Small intestine (tissue), 7 donors: Measurements from ENCODE around the gene RAB21. TPM values are rescaled to one million over a fixed set of nuclear protein-coding genes. Genes with fewer than 3 reads are reported as not detected.
"Not testable (repeated sequence)": the region's sequence is repeated elsewhere in the genome, so short reads cannot be mapped to it uniquely, and the experiment has no call there.

Source experiments
- DNase-seq, 2 donors: peaks; one replicate each; pipeline versions ENCODE4 v3.0.0 to v3.0.0-alpha.2; 2013
- FAIRE-seq: peaks from 2 replicates; lab custom pipeline; 2012; peaks lifted over from hg19 to GRCh38; lab: Jason Lieb, UNC
- H3K27ac ChIP-seq, 3 donors: one replicate each; pipeline ENCODE4 v1.5.1; 2013; ENCODE audit warnings: low read length in 2 of 3, mild to moderate bottlenecking in 2 of 3, control low read depth in 1 of 3, inconsistent platforms in 1 of 3, low read depth in 1 of 3, moderate library complexity in 1 of 3
- H3K27me3 ChIP-seq, 3 donors: one replicate each; pipeline ENCODE4 v1.6.1; 2013; ENCODE audit warnings: low read length in 3 of 3, inconsistent platforms in 1 of 3; ENCODE audit not compliant: control insufficient read depth in 3 of 3, insufficient read depth in 3 of 3
- H3K36me3 ChIP-seq, 3 donors: one replicate each; pipeline ENCODE4 v1.6.1; 2013; ENCODE audit warnings: low read length in 3 of 3, inconsistent platforms in 1 of 3, low read depth in 1 of 3, mild to moderate bottlenecking in 1 of 3, moderate library complexity in 1 of 3; ENCODE audit not compliant: control insufficient read depth in 3 of 3, insufficient read depth in 2 of 3
- H3K4me1 ChIP-seq, 3 donors: one replicate each; pipeline ENCODE4 v1.6.1; 2013; ENCODE audit warnings: low read length in 2 of 3, inconsistent platforms in 1 of 3, low read depth in 1 of 3, mild to moderate bottlenecking in 1 of 3, moderate library complexity in 1 of 3; ENCODE audit not compliant: control insufficient read depth in 3 of 3, insufficient read depth in 2 of 3
- H3K4me3 ChIP-seq, 3 donors: one replicate each; pipeline ENCODE4 v1.5.1; 2013; ENCODE audit warnings: low read length in 3 of 3, control low read depth in 1 of 3, inconsistent platforms in 1 of 3, low read depth in 1 of 3, mild to moderate bottlenecking in 1 of 3, moderate library complexity in 1 of 3
- H3K9me3 ChIP-seq, 2 donors: one replicate each; pipeline ENCODE4 v1.6.1; 2013; ENCODE audit warnings: low read depth in 1 of 2, low read length in 1 of 2; ENCODE audit not compliant: control insufficient read depth in 2 of 2, insufficient read depth in 1 of 2
- WGBS, 3 donors: extraction: QIAGEN DNeasy Blood & Tissue Kit; methylation state at CpG; one replicate each; pipeline ENCODE4 v1.1.7; 2013; 5-methylcytosine and 5-hydroxymethylcytosine counted together
- polyA plus RNA-seq, 4 donors: library from polyadenylated mRNA; stranded (reverse) in 3 of 4; unstranded in 1 of 4; fragments of 200-250 nt in 3 of 4; fragments of 120-200 nt in 1 of 4; gene quantifications; one replicate each; pipeline versions ENCODE4 v1.2.1 to v1.2.3, GENCODE V29; 2013
- donor health status: healthy with polysubstance abuse.
- donor health status: control.
- donor health status: control.
- donor health status: Bipolar disorder and iron deficiency.
- donor health status: healthy.

The RAB21 gene
- polyA plus RNA-seq, 4 donors: 15.4 to 55.7 (median 20.4) TPM

DNA sequence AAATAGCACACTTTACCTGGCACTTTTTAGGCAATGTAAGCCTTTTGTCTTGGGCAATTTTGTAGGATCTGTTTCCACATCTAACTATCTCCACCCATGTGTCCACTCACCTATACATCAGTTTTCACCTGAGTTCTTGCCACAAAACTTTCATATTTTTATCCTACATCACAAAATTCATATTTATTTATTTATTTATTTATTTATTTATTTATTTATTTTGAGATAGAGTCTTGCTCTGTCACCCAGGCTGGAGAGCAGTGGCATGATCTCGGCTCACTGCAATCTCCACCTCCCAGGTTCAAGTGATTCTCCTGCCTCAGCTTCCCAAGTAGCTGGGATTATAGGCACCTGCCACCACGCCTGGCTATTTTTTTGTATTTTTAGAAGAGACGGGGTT, 67.4 kb downstream of the RAB21 start:
- DNase-seq, FAIRE-seq, H3K4me1 ChIP-seq, H3K9me3 ChIP-seq, H3K27ac ChIP-seq, H3K27me3 ChIP-seq, H3K4me3 ChIP-seq, H3K36me3 ChIP-seq: not testable (repeated sequence)
- WGBS, 3 donors: 92 to 95% (median 94%) methylated on average over 3 of the region's 3 CpGs

DNA sequence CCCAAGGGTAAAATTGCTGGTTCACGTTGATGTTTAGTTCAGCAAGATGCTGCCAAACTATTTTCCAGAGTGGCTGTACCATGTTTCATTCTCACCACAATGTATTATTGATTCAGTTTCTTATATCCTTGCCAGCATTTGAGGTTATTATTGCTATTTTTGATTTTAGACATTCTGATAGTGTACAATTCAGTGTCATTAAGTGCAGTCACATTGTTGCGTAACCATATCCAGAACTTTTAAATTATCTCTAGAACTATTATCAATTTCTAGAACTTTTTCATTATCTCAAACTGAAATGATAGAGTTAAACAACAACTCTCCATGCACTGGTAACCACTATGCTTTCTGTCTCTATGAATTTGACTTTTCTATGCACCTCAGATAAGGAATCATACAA, 74.2 kb downstream of the RAB21 start:
- H3K27me3 ChIP-seq: no peaks in the 10 kb centered on the region
- no peak overlapping the region for H3K27ac ChIP-seq
- H3K36me3 ChIP-seq: no peaks in the 10 kb centered on the region
- H3K4me1 ChIP-seq: no peaks in the 10 kb centered on the region
- 83 to 95% (median 85%) methylated on average over 2 of the region's 2 CpGs for WGBS, 3 donors
- H3K4me3 ChIP-seq: no peak overlapping the region
- H3K9me3 ChIP-seq: no peaks in the 10 kb centered on the region
- FAIRE-seq: no peak
- DNase-seq: no peak

DNA sequence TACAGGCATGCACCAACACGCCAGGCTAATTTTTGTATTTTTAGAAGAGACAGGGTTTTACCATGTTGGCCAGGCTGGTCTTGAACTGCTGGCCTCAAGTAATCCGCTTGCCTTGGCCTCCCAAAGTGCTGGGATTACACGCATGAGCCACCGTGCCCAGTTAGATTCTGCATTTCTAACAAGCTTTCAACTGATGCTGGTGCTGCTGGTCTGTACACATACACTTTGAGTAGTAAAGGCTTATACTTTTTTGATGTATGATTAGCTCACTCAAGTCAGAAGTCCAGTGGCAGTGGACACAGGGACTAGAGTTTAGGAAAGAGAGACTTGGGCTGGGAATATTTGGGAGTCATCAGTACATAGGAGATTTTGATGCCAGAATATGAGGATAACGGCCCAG, 82.7 kb downstream of the RAB21 start:
- Histone ChIP-seq H3K36me3 (no peaks in the 10 kb centered on the region), H3K4me1 (peaks cover 3 to 17% (median 5%) of the 10 kb centered on the region in 3 donors), H3K27me3 (no peaks in the 10 kb centered on the region), H3K27ac (no peak overlapping the region), H3K4me3 (no peak overlapping the region), H3K9me3 (no peaks in the 10 kb centered on the region)
- no peak for FAIRE-seq
- 89 to 97% (median 97%) methylated on average over 5 of the region's 5 CpGs for WGBS, 3 donors
- no peak for DNase-seq

DNA sequence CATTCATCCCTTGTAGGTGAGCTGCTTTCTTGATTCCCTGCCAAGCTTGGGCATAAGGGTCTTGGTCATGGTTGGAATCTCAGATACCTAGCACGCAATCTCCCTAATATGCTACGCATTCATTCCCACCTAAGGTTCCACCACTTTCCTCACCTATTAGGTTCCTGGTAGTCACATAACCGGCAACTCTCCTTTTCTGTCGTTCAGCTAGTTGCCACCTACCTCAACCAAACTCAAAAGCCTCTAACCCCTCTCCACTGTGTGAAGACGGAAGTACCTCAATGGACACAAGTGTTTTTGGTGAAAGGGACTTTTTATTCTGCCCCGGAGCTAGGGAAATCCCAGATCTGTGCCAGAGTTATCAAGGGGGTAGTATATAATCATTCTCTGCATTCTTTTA, 83.6 kb downstream of the RAB21 start:
- Histone ChIP-seq H3K27ac (peak overlapping the region in 1 of 3 donors; percentile 96), H3K4me3 (no peak overlapping the region)
- no peak for FAIRE-seq

DNA sequence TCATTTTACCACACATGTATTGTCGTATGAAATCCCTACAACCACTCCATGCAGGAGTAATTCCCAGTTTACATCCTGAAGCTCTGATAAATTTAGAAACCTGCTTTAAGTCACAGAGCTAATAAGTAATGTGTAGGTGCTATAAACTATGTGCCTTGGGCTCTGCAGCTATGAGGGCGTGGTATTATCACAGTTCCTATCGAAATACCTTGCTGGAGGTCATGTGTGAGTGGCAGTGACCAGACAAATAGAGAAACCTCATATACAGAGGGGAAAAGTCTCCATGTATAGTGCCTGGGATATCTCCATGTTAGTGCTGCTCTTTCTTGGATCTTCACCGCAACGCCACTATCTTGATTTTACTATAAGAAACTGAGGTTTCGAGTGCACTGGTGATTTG, 84.0 kb downstream of the RAB21 start:
- Histone ChIP-seq H3K36me3 (no peaks in the 10 kb centered on the region), H3K27ac (peak overlapping the region; percentile 88 to 98 (median 96)), H3K4me1 (peaks cover 3 to 21% (median 5%) of the 10 kb centered on the region in 3 donors), H3K9me3 (no peaks in the 10 kb centered on the region), H3K4me3 (no peak overlapping the region), H3K27me3 (no peaks in the 10 kb centered on the region)
- DNase-seq (peak; percentile 64 to 68), FAIRE-seq (no peak)
- 63 to 80% (median 76%) methylated on average over 6 of the region's 6 CpGs for WGBS, 3 donors

More for the DNA sequence above, 83.6 kb downstream of the RAB21 start:
- no peaks in the 10 kb centered on the region for H3K27me3 ChIP-seq
- no peak for DNase-seq
- H3K4me1 ChIP-seq: peaks cover 3 to 21% (median 5%) of the 10 kb centered on the region in 3 donors
- no peaks in the 10 kb centered on the region for H3K36me3 ChIP-seq
- H3K9me3 ChIP-seq: no peaks in the 10 kb centered on the region
- 78 to 94% (median 92%) methylated on average over 6 of the region's 6 CpGs for WGBS, 3 donors

DNA sequence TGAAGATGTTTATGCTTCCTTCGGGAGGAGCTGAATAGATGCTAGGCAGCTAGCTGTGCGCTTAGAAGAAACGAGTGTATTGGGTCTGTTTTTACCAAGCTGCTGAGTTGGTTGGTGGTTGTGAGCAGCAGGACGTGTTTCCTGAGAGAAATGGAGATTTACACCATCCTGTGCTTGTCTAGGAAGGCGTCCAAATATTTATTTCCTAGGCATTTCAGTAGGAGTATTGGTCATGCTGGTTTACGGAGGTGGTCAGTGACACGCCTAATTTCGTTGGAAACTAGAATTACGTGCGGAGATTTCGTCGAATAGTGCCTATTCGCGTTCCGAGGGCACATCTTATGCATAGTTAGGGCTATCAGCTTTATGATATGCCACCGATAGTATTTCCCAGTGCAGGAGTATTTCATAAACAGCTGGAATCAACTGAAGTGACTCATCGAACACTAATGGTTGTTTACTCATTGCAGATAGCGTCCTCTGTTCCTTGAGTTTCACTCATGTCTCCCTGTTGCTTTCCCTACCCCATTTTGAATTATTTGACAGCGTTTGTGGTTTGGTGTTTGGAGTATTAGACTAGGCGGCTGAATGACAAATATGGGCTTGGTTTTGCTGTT, 85.7 kb downstream of the RAB21 start:
- WGBS, 3 donors: 1% methylated on average over 20 of the region's 20 CpGs
- no peaks in the 10 kb centered on the region for H3K9me3 ChIP-seq
- no peak for FAIRE-seq
- H3K36me3 ChIP-seq: no peaks in the 10 kb centered on the region
- peak overlapping the region; percentile 72 to 91 (median 81) for H3K4me3 ChIP-seq
- H3K27me3 ChIP-seq: no peaks in the 10 kb centered on the region
- H3K4me1 ChIP-seq: peaks cover 5 to 21% (median 7%) of the 10 kb centered on the region in 3 donors
- peak overlapping the region; percentile 88 to 98 (median 96) for H3K27ac ChIP-seq
- peak; percentile 76 to 80 for DNase-seq

DNA sequence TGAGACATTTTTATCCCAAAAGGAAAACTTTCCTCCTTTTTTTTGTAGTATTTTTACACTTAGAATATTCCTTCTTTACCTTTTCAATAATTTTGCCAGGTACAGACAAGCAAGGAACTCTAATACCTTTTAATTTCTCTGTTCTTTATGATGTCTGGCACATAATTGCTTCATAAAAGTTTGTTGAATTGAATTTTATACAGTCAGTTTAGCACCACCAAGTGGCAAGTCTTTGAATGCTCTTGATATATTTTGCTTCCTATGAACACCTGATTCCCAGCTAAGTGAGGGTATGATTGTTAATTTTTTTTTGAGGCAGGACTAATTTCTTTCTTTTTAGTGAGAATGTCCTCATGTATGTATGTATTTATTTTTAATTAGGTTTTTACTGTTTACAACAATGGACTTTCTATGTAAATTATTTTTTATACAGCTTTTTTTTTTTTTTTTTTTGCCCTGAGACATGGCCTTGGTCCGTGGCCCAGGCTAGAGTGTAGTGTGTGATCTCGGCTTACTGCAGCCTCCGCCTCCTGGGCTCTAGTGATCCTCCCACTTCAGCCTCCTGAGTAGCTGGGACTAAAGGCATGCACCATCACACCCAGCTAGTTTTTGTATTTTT, 91.8 kb downstream of the RAB21 start:
- peak; percentile 77 for FAIRE-seq
- DNase-seq: peak; percentile 56 to 65
- Histone ChIP-seq H3K36me3 (peaks cover 0 to 7% (median 0%) of the 10 kb centered on the region in 3 donors), H3K4me1 (peaks cover 0 to 4% (median 4%) of the 10 kb centered on the region in 3 donors), H3K27me3 (no peaks in the 10 kb centered on the region), H3K4me3 (no peak overlapping the region), H3K9me3 (peaks cover 0 to 19% of the 10 kb centered on the region in 2 donors), H3K27ac (no peak overlapping the region)
- 72 to 81% (median 81%) methylated on average over 3 of the region's 3 CpGs for WGBS, 3 donors

DNA sequence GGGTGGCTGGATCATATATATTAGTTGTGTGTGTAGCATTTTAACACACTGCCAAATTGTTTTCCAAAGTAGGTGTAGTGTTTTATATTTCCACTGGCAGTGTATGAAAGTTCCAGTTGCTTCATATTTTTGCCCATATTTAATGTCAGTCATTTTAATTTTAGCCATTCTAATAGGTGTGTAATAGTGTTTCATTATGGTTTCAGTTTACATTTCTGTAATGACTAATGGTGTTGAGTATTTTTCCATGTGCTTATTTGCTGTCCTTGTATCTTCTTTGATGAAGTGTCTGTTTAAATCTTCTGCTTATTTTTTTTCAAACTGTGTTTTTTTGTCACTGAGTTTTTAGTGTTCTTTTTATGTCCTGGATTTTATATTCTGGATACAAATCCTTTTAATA, 93.5 kb downstream of the RAB21 start:
- DNase-seq: no peak
- no peak overlapping the region for H3K27ac ChIP-seq
- H3K27me3 ChIP-seq: no peaks in the 10 kb centered on the region
- H3K4me3 ChIP-seq: no peak overlapping the region
- H3K9me3 ChIP-seq: peaks cover 0 to 37% of the 10 kb centered on the region in 2 donors
- peaks cover 0 to 14% (median 0%) of the 10 kb centered on the region in 3 donors for H3K36me3 ChIP-seq
- no peak for FAIRE-seq
- H3K4me1 ChIP-seq: peaks cover 0 to 4% (median 0%) of the 10 kb centered on the region in 3 donors
